ENCODE measurements around the gene GSTM5. TPM values are rescaled to one million over a fixed set of nuclear protein-coding genes. Genes with fewer than 3 reads are reported as not detected.

Gene GSTM5
- total and polyA plus RNA-seq, 2 of the 13 experiments (the other 11 are each of a cell fraction or from before 2014, with no cell fraction given) = not detected

DNA sequence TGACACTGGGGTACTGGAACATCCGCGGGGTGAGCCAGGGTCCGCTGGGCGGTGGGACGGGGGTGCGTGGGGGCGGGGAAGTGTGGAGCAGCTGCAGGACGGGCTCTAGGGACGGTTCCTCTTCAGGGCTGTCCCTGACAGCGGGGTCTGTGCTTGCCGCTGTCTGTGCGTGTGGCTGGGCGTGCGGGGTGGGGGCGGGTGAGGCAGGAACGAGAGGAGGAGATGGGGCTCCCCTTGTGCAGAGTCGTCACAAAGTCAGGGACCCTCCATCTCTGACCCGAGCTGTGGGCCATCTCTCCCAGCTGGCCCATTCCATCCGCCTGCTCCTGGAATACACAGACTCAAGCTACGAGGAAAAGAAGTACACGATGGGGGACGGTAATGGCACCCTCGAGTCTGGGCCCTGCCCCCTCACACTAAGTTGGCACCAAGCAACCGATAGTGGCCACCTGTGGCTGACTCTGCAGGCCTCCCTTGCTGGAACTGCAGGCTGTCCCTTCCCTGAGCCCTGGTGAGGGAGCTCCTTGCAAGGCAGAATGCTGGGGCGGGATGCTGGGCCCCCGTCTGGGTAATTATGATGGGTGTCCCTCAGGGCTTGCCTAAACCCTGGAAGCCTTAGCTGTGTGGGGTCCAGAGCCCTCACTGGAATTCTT lies 43.8 kb upstream of the GSTM5 start:
- intact Hi-C loops (cut with micrococcal nuclease; ENCODE audit: unreplicated experiment) (no loop called here), in situ Hi-C loops (cut with HindIII; ENCODE audit: extremely low pct_ligation_motif_present, low pct_unique_long_range_greater_than_20kb) (loop anchor here (10.0 kb wide), 1 partner anchor 47 kb away; the partner anchor contains the start of gene GSTM5)
- ChIA-PET CTCF (ENCODE audit: low intra/inter-chr PET ratio, low total read pairs) (no interaction called here), POLR2A (interaction anchor here (1.1 to 1.8 kb wide), 2 partner anchors 12 to 28 kb away, joined by 3 to 10 read pairs; partner anchors contain the start of gene GSTM4)
- Histone ChIP-seq H3K27me3 (ENCODE audit: control insufficient read depth in 1 of 2, insufficient read depth in 2 of 2, low read length in 2 of 2) (no peaks in the 10 kb centered on the region), H4K20me1 (ENCODE audit: insufficient read depth, low read length) (no peaks in the 10 kb centered on the region), H3K4me1 (ENCODE audit: insufficient read depth, low read length) (peaks cover 13% of the 10 kb centered on the region), H3K27ac (ENCODE audit: extremely low read length, insufficient read depth, low read length) (no peak overlapping the region), H3K9ac (ENCODE audit: insufficient read depth, low read depth, low read length) (peak overlapping the region; percentile 5; the same call in 1 of the 2 replicates), H3K9me3 (ENCODE audit: low read length) (no peaks in the 10 kb centered on the region), H3K36me3 (replicated peaks in 1 of 2; ENCODE audit: control insufficient read depth in 1 of 2, insufficient read depth in 2 of 2, low read length in 2 of 2) (no peaks in the 10 kb centered on the region), H2AFZ (ENCODE audit: low read length) (no peak overlapping the region), H3K4me3 (replicated peaks in 1 of 3; ENCODE audit: insufficient read depth in 1 of 3, low read depth in 2 of 3, low read length in 3 of 3) (peak overlapping the region; percentile 56 to 70 (median 58); a peak in 5 of 6 replicates), H3K4me2 (ENCODE audit: low read depth, low read length) (peak overlapping the region; percentile 80), H3K79me2 (ENCODE audit: insufficient read depth, low read length) (no peaks in the 10 kb centered on the region)
- FAIRE-seq (no peak), DNase-seq (ENCODE audit: low spot score) (no peak), ATAC-seq (peak; percentile 33)
- 21% methylated on average over 6 of the region's 26 CpGs for WGBS (ENCODE audit: low lambda C conversion rate)
- TF ChIP-seq SSRP1 (CRISPR knock-in tag; IDR thresholded peaks at IDR 0.05) (no peak), MYC (CRISPR knock-in tag; IDR thresholded peaks at IDR 0.05; ENCODE audit: borderline replicate concordance) (no peak), UBTF (CRISPR knock-in tag; IDR thresholded peaks at IDR 0.05) (0 out of 2 replicates have a peak, but pooled peaks have one; percentile 9), ZNF709 (CRISPR knock-in tag; IDR thresholded peaks at IDR 0.05) (no peak), KDM5B (CRISPR knock-in tag; IDR thresholded peaks at IDR 0.05; ENCODE audit: borderline replicate concordance) (0 out of 2 replicates have a peak, but pooled peaks have one; percentile 4)
- TF ChIP-seq, protein P1, sequence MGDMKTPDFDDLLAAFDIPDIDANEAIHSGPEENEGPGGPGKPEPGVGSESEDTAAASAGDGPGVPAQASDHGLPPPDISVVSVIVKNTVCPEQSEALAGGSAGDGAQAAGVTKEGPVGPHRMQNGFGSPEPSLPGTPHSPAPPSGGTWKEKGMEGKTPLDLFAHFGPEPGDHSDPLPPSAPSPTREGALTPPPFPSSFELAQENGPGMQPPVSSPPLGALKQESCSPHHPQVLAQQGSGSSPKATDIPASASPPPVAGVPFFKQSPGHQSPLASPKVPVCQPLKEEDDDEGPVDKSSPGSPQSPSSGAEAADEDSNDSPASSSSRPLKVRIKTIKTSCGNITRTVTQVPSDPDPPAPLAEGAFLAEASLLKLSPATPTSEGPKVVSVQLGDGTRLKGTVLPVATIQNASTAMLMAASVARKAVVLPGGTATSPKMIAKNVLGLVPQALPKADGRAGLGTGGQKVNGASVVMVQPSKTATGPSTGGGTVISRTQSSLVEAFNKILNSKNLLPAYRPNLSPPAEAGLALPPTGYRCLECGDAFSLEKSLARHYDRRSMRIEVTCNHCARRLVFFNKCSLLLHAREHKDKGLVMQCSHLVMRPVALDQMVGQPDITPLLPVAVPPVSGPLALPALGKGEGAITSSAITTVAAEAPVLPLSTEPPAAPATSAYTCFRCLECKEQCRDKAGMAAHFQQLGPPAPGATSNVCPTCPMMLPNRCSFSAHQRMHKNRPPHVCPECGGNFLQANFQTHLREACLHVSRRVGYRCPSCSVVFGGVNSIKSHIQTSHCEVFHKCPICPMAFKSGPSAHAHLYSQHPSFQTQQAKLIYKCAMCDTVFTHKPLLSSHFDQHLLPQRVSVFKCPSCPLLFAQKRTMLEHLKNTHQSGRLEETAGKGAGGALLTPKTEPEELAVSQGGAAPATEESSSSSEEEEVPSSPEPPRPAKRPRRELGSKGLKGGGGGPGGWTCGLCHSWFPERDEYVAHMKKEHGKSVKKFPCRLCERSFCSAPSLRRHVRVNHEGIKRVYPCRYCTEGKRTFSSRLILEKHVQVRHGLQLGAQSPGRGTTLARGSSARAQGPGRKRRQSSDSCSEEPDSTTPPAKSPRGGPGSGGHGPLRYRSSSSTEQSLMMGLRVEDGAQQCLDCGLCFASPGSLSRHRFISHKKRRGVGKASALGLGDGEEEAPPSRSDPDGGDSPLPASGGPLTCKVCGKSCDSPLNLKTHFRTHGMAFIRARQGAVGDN (CRISPR knock-in tag; IDR thresholded peaks at IDR 0.05) = peak; percentile 30; the same call in 1 of the 2 replicates
- TF ChIP-seq, protein P2, sequence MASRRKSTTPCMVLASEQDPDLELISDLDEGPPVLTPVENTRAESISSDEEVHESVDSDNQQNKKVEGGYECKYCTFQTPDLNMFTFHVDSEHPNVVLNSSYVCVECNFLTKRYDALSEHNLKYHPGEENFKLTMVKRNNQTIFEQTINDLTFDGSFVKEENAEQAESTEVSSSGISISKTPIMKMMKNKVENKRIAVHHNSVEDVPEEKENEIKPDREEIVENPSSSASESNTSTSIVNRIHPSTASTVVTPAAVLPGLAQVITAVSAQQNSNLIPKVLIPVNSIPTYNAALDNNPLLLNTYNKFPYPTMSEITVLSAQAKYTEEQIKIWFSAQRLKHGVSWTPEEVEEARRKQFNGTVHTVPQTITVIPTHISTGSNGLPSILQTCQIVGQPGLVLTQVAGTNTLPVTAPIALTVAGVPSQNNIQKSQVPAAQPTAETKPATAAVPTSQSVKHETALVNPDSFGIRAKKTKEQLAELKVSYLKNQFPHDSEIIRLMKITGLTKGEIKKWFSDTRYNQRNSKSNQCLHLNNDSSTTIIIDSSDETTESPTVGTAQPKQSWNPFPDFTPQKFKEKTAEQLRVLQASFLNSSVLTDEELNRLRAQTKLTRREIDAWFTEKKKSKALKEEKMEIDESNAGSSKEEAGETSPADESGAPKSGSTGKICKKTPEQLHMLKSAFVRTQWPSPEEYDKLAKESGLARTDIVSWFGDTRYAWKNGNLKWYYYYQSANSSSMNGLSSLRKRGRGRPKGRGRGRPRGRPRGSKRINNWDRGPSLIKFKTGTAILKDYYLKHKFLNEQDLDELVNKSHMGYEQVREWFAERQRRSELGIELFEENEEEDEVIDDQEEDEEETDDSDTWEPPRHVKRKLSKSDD (CRISPR knock-in tag; IDR thresholded peaks at IDR 0.05; ENCODE audit: low read depth) = no peak
- no TSS peak for BruUV-seq (replicated peaks)

Measured in HepG2 (cell line).